GM18498 (cell line): ENCODE measurements around the gene GALT.

ENCODE experiments used
- ATAC-seq: cut with Tn5 transposase; IDR thresholded peaks from one replicate; pipeline ENCODE4 v1.9.1; 2021; ENCODE audit warnings: mild to moderate bottlenecking, moderate library complexity; ENCODE audit not compliant: unreplicated experiment

Gene GALT

GRCh38 chr9:34651321-34651720, 4.8 kb downstream of the GALT start:
- no peak for ATAC-seq

- ATAC-seq, result no peak
These were observed 5.6 kb downstream of the GALT start, which contains the start of gene IL11RA for GRCh38 chr9:34651876-34652601. Gene IL11RA, plus strand, starts transcription at chr9:34652185. Its CDS starts 3,033 bp downstream, at chr9:34655218.

GRCh38 chr9:34652602-34653000, 6.1 kb downstream of the GALT start:
- no peak for ATAC-seq

GRCh38 chr9:34653151-34654072, 6.9 kb downstream of the GALT start:
- ATAC-seq, result no peak

- ATAC-seq, result no peak
These were observed 8.0 kb downstream of the GALT start for GRCh38 chr9:34654323-34655051.

GRCh38 chr9:34655394-34655793, 8.9 kb downstream of the GALT start:
- ATAC-seq, result no peak

- no peak for ATAC-seq
These were observed 10.5 kb downstream of the GALT start for GRCh38 chr9:34656992-34657391.

- no peak for ATAC-seq
These were observed 12.0 kb downstream of the GALT start for GRCh38 chr9:34658461-34658860.

GRCh38 chr9:34659592-34660253, 13.2 kb downstream of the GALT start:
- no peak for ATAC-seq

- ATAC-seq, result no peak
These were observed 16.2 kb downstream of the GALT start, which contains the start of gene CCL27 for GRCh38 chr9:34662526-34663302. Gene CCL27, minus strand, starts transcription at chr9:34662657. Its CDS starts 24 bp downstream, at chr9:34662633.

GRCh38 chr9:34663303-34663605, 16.8 kb downstream of the GALT start:
- no peak for ATAC-seq

GRCh38 chr9:34664281-34665066, 18.0 kb downstream of the GALT start:
- peak; percentile 59 for ATAC-seq

- ATAC-seq, result peak; percentile 25
These were observed 18.5 kb downstream of the GALT start for GRCh38 chr9:34665067-34665380.

- peak; percentile 74 for ATAC-seq
These were observed 19.1 kb downstream of the GALT start for GRCh38 chr9:34665381-34666250.

GRCh38 chr9:34669809-34670562, 23.5 kb downstream of the GALT start:
- ATAC-seq, result no peak

- no peak for ATAC-seq
These were observed 24.8 kb downstream of the GALT start for GRCh38 chr9:34671307-34671706.

- no peak for ATAC-seq
These were observed 28.0 kb downstream of the GALT start for GRCh38 chr9:34674440-34674839.
